ENCODE measurements around the gene RAPGEF5.
A peak's percentile ranks its signal among the peaks of the same experiment; 100 is the strongest.

DNA sequence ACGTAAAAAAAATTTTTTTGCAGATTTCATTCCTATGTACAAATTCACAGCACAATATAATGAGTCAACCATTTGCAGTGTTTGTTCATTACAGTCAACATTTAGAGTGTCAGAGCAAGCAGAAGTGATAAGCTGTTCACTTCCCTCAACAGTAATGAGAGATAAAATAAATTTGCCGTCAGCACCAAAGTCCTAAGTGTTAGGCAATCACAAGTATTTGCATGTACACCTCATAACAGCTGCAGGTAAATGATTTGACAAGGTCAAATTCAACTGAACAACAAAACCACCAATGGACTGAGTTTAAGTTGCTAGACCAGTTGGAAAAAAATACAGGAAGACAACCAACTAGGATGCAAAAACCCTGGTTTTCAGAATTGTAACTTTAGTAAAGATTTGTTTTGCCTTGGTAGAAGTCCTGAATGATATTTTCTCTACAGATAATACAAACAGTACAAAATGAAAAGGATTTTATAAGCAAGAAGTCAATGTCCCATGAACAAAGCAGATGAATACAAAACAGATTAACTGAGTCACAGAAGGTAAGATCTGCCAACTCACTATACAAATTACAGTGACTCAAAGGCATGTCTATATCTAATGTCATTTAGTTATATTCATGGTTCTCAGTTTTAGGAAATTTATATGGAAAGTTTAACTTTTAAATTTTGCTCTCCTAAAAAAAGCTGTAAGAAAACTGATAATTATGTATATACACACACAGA is 10.4 kb downstream of the RAPGEF5 start:
- TF ChIP-seq, protein P1, sequence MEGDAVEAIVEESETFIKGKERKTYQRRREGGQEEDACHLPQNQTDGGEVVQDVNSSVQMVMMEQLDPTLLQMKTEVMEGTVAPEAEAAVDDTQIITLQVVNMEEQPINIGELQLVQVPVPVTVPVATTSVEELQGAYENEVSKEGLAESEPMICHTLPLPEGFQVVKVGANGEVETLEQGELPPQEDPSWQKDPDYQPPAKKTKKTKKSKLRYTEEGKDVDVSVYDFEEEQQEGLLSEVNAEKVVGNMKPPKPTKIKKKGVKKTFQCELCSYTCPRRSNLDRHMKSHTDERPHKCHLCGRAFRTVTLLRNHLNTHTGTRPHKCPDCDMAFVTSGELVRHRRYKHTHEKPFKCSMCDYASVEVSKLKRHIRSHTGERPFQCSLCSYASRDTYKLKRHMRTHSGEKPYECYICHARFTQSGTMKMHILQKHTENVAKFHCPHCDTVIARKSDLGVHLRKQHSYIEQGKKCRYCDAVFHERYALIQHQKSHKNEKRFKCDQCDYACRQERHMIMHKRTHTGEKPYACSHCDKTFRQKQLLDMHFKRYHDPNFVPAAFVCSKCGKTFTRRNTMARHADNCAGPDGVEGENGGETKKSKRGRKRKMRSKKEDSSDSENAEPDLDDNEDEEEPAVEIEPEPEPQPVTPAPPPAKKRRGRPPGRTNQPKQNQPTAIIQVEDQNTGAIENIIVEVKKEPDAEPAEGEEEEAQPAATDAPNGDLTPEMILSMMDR (IDR thresholded peaks at IDR 0.05; ENCODE audit: low read depth, low read length, missing input control) = no peak
- TF ChIP-seq REST (IDR thresholded peaks at IDR 0.05) = peak; percentile 80
- peak; percentile 34 for TF ChIP-seq FOXA1 (IDR thresholded peaks at IDR 0.05)
- TF ChIP-seq, protein P2, sequence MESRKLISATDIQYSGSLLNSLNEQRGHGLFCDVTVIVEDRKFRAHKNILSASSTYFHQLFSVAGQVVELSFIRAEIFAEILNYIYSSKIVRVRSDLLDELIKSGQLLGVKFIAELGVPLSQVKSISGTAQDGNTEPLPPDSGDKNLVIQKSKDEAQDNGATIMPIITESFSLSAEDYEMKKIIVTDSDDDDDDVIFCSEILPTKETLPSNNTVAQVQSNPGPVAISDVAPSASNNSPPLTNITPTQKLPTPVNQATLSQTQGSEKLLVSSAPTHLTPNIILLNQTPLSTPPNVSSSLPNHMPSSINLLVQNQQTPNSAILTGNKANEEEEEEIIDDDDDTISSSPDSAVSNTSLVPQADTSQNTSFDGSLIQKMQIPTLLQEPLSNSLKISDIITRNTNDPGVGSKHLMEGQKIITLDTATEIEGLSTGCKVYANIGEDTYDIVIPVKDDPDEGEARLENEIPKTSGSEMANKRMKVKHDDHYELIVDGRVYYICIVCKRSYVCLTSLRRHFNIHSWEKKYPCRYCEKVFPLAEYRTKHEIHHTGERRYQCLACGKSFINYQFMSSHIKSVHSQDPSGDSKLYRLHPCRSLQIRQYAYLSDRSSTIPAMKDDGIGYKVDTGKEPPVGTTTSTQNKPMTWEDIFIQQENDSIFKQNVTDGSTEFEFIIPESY (IDR thresholded peaks at IDR 0.05) = peak; percentile 28
